Mucosa of rectum (tissue), 2 donors: ENCODE measurements around the gene SLC44A1.

Experiments
- H3K27ac ChIP-seq, 2 donors: one replicate each; pipeline ENCODE4 v1.7.0; 2013; ENCODE audit warnings: inconsistent platforms in 2 of 2, low read depth in 2 of 2, low read length in 2 of 2
- H3K27me3 ChIP-seq, 2 donors: one replicate each; pipeline ENCODE4 v1.7.0; 2013; ENCODE audit warnings: low read length in 2 of 2; ENCODE audit not compliant: control insufficient read depth in 2 of 2, insufficient read depth in 2 of 2
- H3K36me3 ChIP-seq, 2 donors: one replicate each; pipeline ENCODE4 v1.7.0; 2013; ENCODE audit warnings: low read length in 2 of 2; ENCODE audit not compliant: control insufficient read depth in 2 of 2, insufficient read depth in 2 of 2
- H3K4me1 ChIP-seq, 2 donors: one replicate each; pipeline ENCODE4 v1.7.0; 2013; ENCODE audit warnings: low read length in 2 of 2, mild to moderate bottlenecking in 1 of 2; ENCODE audit not compliant: control insufficient read depth in 2 of 2, insufficient read depth in 2 of 2
- H3K4me3 ChIP-seq, 2 donors: one replicate each; pipeline ENCODE4 v1.7.0; 2013; ENCODE audit warnings: low read length in 2 of 2
- H3K9ac ChIP-seq, 2 donors: one replicate each; pipeline ENCODE4 v1.7.0; 2013; ENCODE audit warnings: low read length in 2 of 2, low read depth in 1 of 2, mild to moderate bottlenecking in 1 of 2
- H3K9me3 ChIP-seq, 2 donors: one replicate each; pipeline ENCODE4 v1.7.0; 2013; ENCODE audit warnings: low read length in 2 of 2; ENCODE audit not compliant: control insufficient read depth in 2 of 2
- donor health status: healthy.
- donor health status: Normal muscosa, but diverticular disease.

The SLC44A1 gene

GRCh38 chr9:105241356-105242043 is 3.0 kb upstream of the SLC44A1 start:
- H3K36me3 ChIP-seq: no peaks in the 10 kb centered on the region
- H3K9me3 ChIP-seq: no peaks in the 10 kb centered on the region
- H3K27me3 ChIP-seq: no peaks in the 10 kb centered on the region
- no peak overlapping the region for H3K27ac ChIP-seq
- no peak overlapping the region for H3K4me3 ChIP-seq
- peaks cover 5 to 7% of the 10 kb centered on the region in 2 donors for H3K4me1 ChIP-seq
- no peak overlapping the region for H3K9ac ChIP-seq

- Histone ChIP-seq H3K4me3 (no peak overlapping the region), H3K9me3 (no peaks in the 10 kb centered on the region), H3K9ac (no peak overlapping the region), H3K36me3 (no peaks in the 10 kb centered on the region), H3K27me3 (no peaks in the 10 kb centered on the region), H3K27ac (no peak overlapping the region), H3K4me1 (peaks cover 10% of the 10 kb centered on the region in 2 donors)
Measured at GRCh38 chr9:105242062-105242461, 2.4 kb upstream of the SLC44A1 start.

GRCh38 chr9:105242557-105242956 is 1.9 kb upstream of the SLC44A1 start:
- peak overlapping the region; percentile 2 to 13 for H3K4me3 ChIP-seq
- H3K9me3 ChIP-seq: no peaks in the 10 kb centered on the region
- H3K27ac ChIP-seq: peak overlapping the region; percentile 35 to 44
- no peak overlapping the region for H3K9ac ChIP-seq
- H3K36me3 ChIP-seq: no peaks in the 10 kb centered on the region
- H3K27me3 ChIP-seq: no peaks in the 10 kb centered on the region
- peaks cover 12 to 13% of the 10 kb centered on the region in 2 donors for H3K4me1 ChIP-seq

GRCh38 chr9:105243015-105243686 is 1.3 kb upstream of the SLC44A1 start:
- Histone ChIP-seq H3K4me3 (peak overlapping the region in 1 of 2 donors; percentile 13), H3K27ac (peak overlapping the region; percentile 35 to 96), H3K27me3 (no peaks in the 10 kb centered on the region), H3K9ac (no peak overlapping the region), H3K9me3 (no peaks in the 10 kb centered on the region), H3K36me3 (no peaks in the 10 kb centered on the region), H3K4me1 (peaks cover 17 to 18% of the 10 kb centered on the region in 2 donors)

GRCh38 chr9:105244734-105245028 is 230 bp downstream of the SLC44A1 start:
- Histone ChIP-seq H3K9ac (peak overlapping the region; percentile 72 to 94), H3K4me3 (peak overlapping the region; percentile 88 to 91), H3K27ac (peak overlapping the region; percentile 92 to 96), H3K9me3 (no peaks in the 10 kb centered on the region), H3K4me1 (peaks cover 18% of the 10 kb centered on the region in 2 donors), H3K27me3 (no peaks in the 10 kb centered on the region), H3K36me3 (no peaks in the 10 kb centered on the region)

- Histone ChIP-seq H3K9ac (peak overlapping the region; percentile 72 to 94), H3K4me1 (peaks cover 18 to 21% of the 10 kb centered on the region in 2 donors), H3K27me3 (no peaks in the 10 kb centered on the region), H3K9me3 (no peaks in the 10 kb centered on the region), H3K36me3 (no peaks in the 10 kb centered on the region), H3K4me3 (peak overlapping the region; percentile 88 to 91), H3K27ac (peak overlapping the region; percentile 92 to 96)
Measured at GRCh38 chr9:105245029-105245890, 809 bp downstream of the SLC44A1 start.

GRCh38 chr9:105245891-105246161 is 1.4 kb downstream of the SLC44A1 start:
- Histone ChIP-seq H3K4me3 (peak overlapping the region; percentile 88 to 91), H3K27ac (peak overlapping the region; percentile 92 to 96), H3K27me3 (no peaks in the 10 kb centered on the region), H3K36me3 (no peaks in the 10 kb centered on the region), H3K9me3 (no peaks in the 10 kb centered on the region), H3K9ac (peak overlapping the region; percentile 72 to 94), H3K4me1 (peaks cover 23 to 25% of the 10 kb centered on the region in 2 donors)

GRCh38 chr9:105246656-105247173 is 2.3 kb downstream of the SLC44A1 start:
- no peaks in the 10 kb centered on the region for H3K9me3 ChIP-seq
- peak overlapping the region in 1 of 2 donors; percentile 96 for H3K27ac ChIP-seq
- peak overlapping the region; percentile 88 to 91 for H3K4me3 ChIP-seq
- peaks cover 0 to 3% of the 10 kb centered on the region in 2 donors for H3K36me3 ChIP-seq
- peaks cover 32 to 33% of the 10 kb centered on the region in 2 donors for H3K4me1 ChIP-seq
- H3K9ac ChIP-seq: peak overlapping the region in 1 of 2 donors; percentile 94
- H3K27me3 ChIP-seq: no peaks in the 10 kb centered on the region

GRCh38 chr9:105248691-105249090 is 4.2 kb downstream of the SLC44A1 start:
- Histone ChIP-seq H3K4me3 (no peak overlapping the region), H3K9me3 (no peaks in the 10 kb centered on the region), H3K36me3 (peaks cover 0 to 3% of the 10 kb centered on the region in 2 donors), H3K27ac (no peak overlapping the region), H3K4me1 (peaks cover 43 to 48% of the 10 kb centered on the region in 2 donors), H3K27me3 (no peaks in the 10 kb centered on the region), H3K9ac (no peak overlapping the region)

GRCh38 chr9:105251133-105251532 is 6.7 kb downstream of the SLC44A1 start:
- peak overlapping the region; percentile 84 to 87 for H3K27ac ChIP-seq
- H3K9ac ChIP-seq: peak overlapping the region in 1 of 2 donors; percentile 44
- no peaks in the 10 kb centered on the region for H3K9me3 ChIP-seq
- H3K27me3 ChIP-seq: no peaks in the 10 kb centered on the region
- peaks cover 50 to 62% of the 10 kb centered on the region in 2 donors for H3K4me1 ChIP-seq
- peaks cover 0 to 3% of the 10 kb centered on the region in 2 donors for H3K36me3 ChIP-seq
- no peak overlapping the region for H3K4me3 ChIP-seq
